Measurements from ENCODE around the gene NFKBIL1.

NFKBIL1 gene

DNA sequence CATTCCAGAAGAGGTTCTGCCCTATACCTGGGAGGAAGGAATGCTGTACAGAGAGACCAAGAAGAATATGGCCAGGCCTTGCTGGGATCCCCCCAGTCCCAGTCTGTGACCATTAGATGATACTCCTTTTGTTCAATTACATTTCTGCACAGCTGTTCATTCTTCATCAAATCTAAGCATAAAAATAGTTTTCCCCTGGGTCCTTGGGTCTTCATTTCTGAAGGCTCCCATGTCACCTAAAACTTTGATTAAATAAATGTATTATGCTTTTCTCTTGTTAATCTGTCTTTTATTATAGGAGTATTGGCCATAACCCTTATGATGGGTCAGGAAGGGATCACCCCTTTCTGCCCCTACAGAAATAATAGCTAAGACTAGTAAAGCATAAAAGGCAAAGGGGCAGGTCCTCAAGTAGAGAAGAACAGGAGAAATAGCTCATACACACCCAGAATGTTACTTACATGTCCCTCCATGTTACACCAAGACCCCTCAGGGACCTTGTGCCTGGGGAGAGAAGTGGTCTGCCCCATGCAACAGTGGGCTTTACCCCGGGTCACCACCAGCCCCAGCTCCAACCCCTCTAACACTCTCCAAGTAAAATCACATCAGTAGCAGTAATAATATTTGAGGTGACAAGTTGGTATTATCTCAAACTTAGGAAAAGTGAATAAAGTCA is 22.6 kb downstream of the NFKBIL1 start:
- no peaks in the 10 kb centered on the region for H3K9me3 Mint-ChIP-seq
- DNase-seq (no peak), ATAC-seq (no peak)
- no peak overlapping the region for H3K4me3 Mint-ChIP-seq
- peaks cover 88% of the 10 kb centered on the region for H3K4me1 Mint-ChIP-seq
- H3K27me3 Mint-ChIP-seq: no peaks in the 10 kb centered on the region
- no peak overlapping the region for H3K27ac Mint-ChIP-seq

DNA sequence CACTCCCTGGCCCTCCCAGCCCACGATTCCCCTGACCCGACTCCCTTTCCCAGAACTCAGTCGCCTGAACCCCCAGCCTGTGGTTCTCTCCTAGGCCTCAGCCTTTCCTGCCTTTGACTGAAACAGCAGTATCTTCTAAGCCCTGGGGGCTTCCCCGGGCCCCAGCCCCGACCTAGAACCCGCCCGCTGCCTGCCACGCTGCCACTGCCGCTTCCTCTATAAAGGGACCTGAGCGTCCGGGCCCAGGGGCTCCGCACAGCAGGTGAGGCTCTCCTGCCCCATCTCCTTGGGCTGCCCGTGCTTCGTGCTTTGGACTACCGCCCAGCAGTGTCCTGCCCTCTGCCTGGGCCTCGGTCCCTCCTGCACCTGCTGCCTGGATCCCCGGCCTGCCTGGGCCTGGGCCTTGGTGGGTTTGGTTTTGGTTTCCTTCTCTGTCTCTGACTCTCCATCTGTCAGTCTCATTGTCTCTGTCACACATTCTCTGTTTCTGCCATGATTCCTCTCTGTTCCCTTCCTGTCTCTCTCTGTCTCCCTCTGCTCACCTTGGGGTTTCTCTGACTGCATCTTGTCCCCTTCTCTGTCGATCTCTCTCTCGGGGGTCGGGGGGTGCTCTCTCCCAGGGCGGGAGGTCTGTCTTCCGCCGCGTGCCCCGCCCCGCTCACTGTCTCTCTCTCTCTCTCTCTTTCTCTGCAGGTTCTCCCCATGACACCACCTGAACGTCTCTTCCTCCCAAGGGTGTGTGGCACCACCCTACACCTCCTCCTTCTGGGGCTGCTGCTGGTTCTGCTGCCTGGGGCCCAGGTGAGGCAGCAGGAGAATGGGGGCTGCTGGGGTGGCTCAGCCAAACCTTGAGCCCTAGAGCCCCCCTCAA is 24.9 kb downstream of the NFKBIL1 start, which contains the start of gene LTA:
Gene LTA, plus strand, starts transcription at position 249 of the 871 bp plus-strand sequence. Its CDS starts 454 bp downstream, at position 703.
- ATAC-seq (peak; percentile 73), DNase-seq (peak; percentile 78 to 84)
- Mint-ChIP-seq H3K9me3 (no peaks in the 10 kb centered on the region), H3K4me3 (peak within 1 kb of the TSS; percentile 86 to 97), H3K27me3 (no peaks in the 10 kb centered on the region), H3K4me1 (peaks cover 95% of the 10 kb centered on the region), H3K27ac (peak within 1 kb of the TSS; percentile 66 to 98)

DNA sequence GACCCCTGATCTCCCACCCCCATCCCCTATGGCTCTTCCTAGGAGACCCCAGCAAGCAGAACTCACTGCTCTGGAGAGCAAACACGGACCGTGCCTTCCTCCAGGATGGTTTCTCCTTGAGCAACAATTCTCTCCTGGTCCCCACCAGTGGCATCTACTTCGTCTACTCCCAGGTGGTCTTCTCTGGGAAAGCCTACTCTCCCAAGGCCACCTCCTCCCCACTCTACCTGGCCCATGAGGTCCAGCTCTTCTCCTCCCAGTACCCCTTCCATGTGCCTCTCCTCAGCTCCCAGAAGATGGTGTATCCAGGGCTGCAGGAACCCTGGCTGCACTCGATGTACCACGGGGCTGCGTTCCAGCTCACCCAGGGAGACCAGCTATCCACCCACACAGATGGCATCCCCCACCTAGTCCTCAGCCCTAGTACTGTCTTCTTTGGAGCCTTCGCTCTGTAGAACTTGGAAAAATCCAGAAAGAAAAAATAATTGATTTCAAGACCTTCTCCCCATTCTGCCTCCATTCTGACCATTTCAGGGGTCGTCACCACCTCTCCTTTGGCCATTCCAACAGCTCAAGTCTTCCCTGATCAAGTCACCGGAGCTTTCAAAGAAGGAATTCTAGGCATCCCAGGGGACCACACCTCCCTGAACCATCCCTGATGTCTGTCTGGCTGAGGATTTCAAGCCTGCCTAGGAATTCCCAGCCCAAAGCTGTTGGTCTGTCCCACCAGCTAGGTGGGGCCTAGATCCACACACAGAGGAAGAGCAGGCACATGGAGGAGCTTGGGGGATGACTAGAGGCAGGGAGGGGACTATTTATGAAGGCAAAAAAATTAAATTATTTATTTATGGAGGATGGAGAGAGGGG is 26.1 kb downstream of the NFKBIL1 start:
- H3K4me3 Mint-ChIP-seq: peak overlapping the region; percentile 86 to 97
- peaks cover 91% of the 10 kb centered on the region for H3K4me1 Mint-ChIP-seq
- no peaks in the 10 kb centered on the region for H3K9me3 Mint-ChIP-seq
- no peaks in the 10 kb centered on the region for H3K27me3 Mint-ChIP-seq
- ATAC-seq (no peak), DNase-seq (no peak)
- H3K27ac Mint-ChIP-seq: peak overlapping the region; percentile 6 to 98

DNA sequence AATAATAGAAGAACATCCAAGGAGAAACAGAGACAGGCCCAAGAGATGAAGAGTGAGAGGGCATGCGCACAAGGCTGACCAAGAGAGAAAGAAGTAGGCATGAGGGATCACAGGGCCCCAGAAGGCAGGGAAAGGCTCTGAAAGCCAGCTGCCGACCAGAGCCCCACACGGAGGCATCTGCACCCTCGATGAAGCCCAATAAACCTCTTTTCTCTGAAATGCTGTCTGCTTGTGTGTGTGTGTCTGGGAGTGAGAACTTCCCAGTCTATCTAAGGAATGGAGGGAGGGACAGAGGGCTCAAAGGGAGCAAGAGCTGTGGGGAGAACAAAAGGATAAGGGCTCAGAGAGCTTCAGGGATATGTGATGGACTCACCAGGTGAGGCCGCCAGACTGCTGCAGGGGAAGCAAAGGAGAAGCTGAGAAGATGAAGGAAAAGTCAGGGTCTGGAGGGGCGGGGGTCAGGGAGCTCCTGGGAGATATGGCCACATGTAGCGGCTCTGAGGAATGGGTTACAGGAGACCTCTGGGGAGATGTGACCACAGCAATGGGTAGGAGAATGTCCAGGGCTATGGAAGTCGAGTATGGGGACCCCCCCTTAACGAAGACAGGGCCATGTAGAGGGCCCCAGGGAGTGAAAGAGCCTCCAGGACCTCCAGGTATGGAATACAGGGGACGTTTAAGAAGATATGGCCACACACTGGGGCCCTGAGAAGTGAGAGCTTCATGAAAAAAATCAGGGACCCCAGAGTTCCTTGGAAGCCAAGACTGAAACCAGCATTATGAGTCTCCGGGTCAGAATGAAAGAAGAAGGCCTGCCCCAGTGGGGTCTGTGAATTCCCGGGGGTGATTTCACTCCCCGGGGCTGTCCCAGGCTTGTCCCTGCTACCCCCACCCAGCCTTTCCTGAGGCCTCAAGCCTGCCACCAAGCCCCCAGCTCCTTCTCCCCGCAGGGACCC is 27.0 kb downstream of the NFKBIL1 start:
- ATAC-seq: no peak
- no peak for DNase-seq
- Mint-ChIP-seq H3K9me3 (no peaks in the 10 kb centered on the region), H3K4me3 (peak overlapping the region; percentile 86 to 97), H3K27me3 (no peaks in the 10 kb centered on the region), H3K4me1 (peaks cover 91% of the 10 kb centered on the region), H3K27ac (peak overlapping the region; percentile 42 to 82)

DNA sequence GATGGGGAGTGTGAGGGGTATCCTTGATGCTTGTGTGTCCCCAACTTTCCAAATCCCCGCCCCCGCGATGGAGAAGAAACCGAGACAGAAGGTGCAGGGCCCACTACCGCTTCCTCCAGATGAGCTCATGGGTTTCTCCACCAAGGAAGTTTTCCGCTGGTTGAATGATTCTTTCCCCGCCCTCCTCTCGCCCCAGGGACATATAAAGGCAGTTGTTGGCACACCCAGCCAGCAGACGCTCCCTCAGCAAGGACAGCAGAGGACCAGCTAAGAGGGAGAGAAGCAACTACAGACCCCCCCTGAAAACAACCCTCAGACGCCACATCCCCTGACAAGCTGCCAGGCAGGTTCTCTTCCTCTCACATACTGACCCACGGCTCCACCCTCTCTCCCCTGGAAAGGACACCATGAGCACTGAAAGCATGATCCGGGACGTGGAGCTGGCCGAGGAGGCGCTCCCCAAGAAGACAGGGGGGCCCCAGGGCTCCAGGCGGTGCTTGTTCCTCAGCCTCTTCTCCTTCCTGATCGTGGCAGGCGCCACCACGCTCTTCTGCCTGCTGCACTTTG is 28.0 kb downstream of the NFKBIL1 start, which contains the start of gene TNF:
Gene TNF, plus strand, starts transcription at position 231 of the 567 bp plus-strand sequence. Its CDS starts 177 bp downstream, at position 408.
- peak; percentile 11 for ATAC-seq
- no peaks in the 10 kb centered on the region for H3K9me3 Mint-ChIP-seq
- H3K4me3 Mint-ChIP-seq: peak within 1 kb of the TSS; percentile 86 to 97
- H3K27me3 Mint-ChIP-seq: no peaks in the 10 kb centered on the region
- H3K27ac Mint-ChIP-seq: peak within 1 kb of the TSS; percentile 47 to 82
- H3K4me1 Mint-ChIP-seq: peaks cover 91% of the 10 kb centered on the region
- peak; percentile 57 to 74 for DNase-seq

DNA sequence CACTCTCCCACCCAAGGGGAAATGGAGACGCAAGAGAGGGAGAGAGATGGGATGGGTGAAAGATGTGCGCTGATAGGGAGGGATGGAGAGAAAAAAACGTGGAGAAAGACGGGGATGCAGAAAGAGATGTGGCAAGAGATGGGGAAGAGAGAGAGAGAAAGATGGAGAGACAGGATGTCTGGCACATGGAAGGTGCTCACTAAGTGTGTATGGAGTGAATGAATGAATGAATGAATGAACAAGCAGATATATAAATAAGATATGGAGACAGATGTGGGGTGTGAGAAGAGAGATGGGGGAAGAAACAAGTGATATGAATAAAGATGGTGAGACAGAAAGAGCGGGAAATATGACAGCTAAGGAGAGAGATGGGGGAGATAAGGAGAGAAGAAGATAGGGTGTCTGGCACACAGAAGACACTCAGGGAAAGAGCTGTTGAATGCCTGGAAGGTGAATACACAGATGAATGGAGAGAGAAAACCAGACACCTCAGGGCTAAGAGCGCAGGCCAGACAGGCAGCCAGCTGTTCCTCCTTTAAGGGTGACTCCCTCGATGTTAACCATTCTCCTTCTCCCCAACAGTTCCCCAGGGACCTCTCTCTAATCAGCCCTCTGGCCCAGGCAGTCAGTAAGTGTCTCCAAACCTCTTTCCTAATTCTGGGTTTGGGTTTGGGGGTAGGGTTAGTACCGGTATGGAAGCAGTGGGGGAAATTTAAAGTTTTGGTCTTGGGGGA is 28.7 kb downstream of the NFKBIL1 start:
- no peaks in the 10 kb centered on the region for H3K27me3 Mint-ChIP-seq
- no peaks in the 10 kb centered on the region for H3K9me3 Mint-ChIP-seq
- ATAC-seq (no peak), DNase-seq (no peak)
- H3K27ac Mint-ChIP-seq: peak overlapping the region; percentile 47 to 60
- H3K4me3 Mint-ChIP-seq: peak overlapping the region; percentile 86 to 97
- peaks cover 88% of the 10 kb centered on the region for H3K4me1 Mint-ChIP-seq

DNA sequence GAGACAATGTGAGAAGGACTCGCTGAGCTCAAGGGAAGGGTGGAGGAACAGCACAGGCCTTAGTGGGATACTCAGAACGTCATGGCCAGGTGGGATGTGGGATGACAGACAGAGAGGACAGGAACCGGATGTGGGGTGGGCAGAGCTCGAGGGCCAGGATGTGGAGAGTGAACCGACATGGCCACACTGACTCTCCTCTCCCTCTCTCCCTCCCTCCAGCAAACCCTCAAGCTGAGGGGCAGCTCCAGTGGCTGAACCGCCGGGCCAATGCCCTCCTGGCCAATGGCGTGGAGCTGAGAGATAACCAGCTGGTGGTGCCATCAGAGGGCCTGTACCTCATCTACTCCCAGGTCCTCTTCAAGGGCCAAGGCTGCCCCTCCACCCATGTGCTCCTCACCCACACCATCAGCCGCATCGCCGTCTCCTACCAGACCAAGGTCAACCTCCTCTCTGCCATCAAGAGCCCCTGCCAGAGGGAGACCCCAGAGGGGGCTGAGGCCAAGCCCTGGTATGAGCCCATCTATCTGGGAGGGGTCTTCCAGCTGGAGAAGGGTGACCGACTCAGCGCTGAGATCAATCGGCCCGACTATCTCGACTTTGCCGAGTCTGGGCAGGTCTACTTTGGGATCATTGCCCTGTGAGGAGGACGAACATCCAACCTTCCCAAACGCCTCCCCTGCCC is 29.6 kb downstream of the NFKBIL1 start:
- ATAC-seq (no peak), DNase-seq (peak in 1 of 2 donors; percentile 48)
- Mint-ChIP-seq H3K27me3 (no peaks in the 10 kb centered on the region), H3K27ac (peak overlapping the region in 1 of 2 donors; percentile 28), H3K4me1 (peaks cover 79% of the 10 kb centered on the region), H3K4me3 (peak overlapping the region; percentile 86 to 97), H3K9me3 (no peaks in the 10 kb centered on the region)

DNA sequence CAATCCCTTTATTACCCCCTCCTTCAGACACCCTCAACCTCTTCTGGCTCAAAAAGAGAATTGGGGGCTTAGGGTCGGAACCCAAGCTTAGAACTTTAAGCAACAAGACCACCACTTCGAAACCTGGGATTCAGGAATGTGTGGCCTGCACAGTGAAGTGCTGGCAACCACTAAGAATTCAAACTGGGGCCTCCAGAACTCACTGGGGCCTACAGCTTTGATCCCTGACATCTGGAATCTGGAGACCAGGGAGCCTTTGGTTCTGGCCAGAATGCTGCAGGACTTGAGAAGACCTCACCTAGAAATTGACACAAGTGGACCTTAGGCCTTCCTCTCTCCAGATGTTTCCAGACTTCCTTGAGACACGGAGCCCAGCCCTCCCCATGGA is 30.2 kb downstream of the NFKBIL1 start:
- ATAC-seq: no peak
- peaks cover 84% of the 10 kb centered on the region for H3K4me1 Mint-ChIP-seq
- no peaks in the 10 kb centered on the region for H3K27me3 Mint-ChIP-seq
- H3K4me3 Mint-ChIP-seq: peak overlapping the region; percentile 86 to 97
- H3K9me3 Mint-ChIP-seq: no peaks in the 10 kb centered on the region
- no peak overlapping the region for H3K27ac Mint-ChIP-seq
- DNase-seq: no peak

DNA sequence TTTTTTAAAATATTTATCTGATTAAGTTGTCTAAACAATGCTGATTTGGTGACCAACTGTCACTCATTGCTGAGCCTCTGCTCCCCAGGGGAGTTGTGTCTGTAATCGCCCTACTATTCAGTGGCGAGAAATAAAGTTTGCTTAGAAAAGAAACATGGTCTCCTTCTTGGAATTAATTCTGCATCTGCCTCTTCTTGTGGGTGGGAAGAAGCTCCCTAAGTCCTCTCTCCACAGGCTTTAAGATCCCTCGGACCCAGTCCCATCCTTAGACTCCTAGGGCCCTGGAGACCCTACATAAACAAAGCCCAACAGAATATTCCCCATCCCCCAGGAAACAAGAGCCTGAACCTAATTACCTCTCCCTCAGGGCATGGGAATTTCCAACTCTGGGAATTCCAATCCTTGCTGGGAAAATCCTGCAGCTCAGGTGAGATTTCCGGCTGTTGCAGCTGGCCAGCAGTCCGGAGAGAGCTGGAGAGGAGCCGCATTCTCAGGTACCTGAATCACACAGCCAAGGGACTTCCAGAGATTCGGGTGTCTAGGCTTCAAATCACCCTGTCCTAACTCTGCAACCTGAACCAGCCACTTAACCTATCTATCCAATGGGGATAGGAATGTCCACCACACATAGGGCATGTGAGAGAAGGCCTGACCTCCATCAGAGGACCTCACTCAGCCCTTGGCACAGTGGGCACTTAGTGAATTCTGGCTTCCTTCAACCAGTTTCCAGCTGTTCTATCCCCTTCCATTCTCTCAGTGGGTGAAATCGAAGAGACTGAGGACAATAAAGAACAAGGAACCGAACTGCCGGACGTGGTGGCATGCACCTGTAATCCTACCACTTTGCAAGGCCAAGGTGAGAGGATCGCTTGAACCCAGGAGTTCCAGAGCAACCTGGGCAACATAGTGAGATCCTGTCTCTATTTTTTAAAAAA is 31.0 kb downstream of the NFKBIL1 start:
- no peak for DNase-seq
- ATAC-seq: no peak
- Mint-ChIP-seq H3K4me1 (peaks cover 82% of the 10 kb centered on the region), H3K4me3 (peak overlapping the region; percentile 66 to 93), H3K9me3 (no peaks in the 10 kb centered on the region), H3K27me3 (no peaks in the 10 kb centered on the region), H3K27ac (peak overlapping the region in 1 of 2 donors; percentile 84)

DNA sequence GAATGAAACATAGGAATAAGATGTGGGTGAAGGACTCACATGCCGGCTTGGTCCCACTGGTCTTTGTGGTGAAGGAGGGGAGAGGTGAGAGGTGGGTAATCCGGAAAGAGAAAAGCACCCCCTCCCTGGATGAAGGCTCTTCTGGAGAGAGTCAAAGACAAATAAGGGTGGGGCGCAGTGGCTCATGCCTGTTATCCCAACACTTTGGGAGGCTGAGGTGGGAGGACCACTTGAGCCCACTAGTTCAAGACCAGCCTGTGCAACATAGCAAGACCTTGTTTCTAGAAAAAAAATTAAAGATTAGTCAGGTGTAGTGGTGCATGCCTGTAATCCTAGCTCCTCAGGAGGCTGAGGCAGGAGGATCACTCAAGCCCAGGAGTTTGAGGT is 31.7 kb downstream of the NFKBIL1 start:
- no peaks in the 10 kb centered on the region for H3K27me3 Mint-ChIP-seq
- peaks cover 76% of the 10 kb centered on the region for H3K4me1 Mint-ChIP-seq
- DNase-seq (no peak), ATAC-seq (no peak)
- H3K9me3 Mint-ChIP-seq: no peaks in the 10 kb centered on the region
- H3K4me3 Mint-ChIP-seq: peak overlapping the region; percentile 66 to 93
- H3K27ac Mint-ChIP-seq: peak overlapping the region in 1 of 2 donors; percentile 84

DNA sequence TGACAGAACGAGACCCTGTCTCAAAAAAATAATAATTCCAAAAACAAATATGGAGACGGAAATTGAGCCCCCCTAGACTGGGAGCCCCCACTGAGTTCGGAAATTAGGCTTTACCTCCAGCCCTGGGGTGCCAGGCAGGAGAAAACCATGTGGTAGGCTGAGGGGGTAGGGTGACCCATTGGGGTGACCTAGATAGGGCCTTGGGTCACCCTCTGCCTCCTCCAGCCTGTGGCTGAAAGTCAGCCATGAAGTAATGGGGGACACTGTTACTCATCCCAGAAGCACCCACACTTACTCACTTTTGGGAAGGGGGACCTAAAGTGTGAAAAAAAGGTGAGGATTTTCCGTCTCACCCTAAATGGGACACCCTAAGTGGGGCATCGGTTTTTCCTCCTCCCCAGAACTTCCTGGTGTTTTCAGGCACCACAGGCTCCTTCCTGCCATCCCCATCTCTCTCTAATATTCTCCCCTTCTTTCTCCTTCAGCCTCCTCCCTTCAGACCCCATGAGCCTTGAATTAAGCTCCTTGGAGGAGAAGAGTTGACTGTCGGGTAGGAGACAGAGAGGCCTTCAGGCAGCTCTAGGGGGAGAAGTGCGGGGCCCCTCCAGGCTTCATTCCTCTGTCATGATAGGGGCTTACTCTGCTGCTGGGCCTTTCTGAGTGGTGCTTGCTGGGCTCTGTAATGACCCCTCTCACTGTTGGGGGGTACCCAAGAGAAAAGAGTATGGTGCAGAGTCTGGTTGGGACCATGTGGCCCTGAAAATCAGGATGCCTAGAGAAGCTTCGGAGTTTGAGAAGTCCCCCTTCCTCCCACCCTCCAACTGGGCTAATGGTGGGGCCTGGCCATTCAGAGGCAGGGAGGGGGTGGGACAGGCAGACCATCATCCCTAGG is 32.4 kb downstream of the NFKBIL1 start:
- H3K4me3 Mint-ChIP-seq: peak overlapping the region; percentile 91 to 93
- no peaks in the 10 kb centered on the region for H3K27me3 Mint-ChIP-seq

More for the DNA sequence above, 32.4 kb downstream of the NFKBIL1 start:
- peaks cover 69% of the 10 kb centered on the region for H3K4me1 Mint-ChIP-seq
- H3K9me3 Mint-ChIP-seq: no peaks in the 10 kb centered on the region
- DNase-seq (peak in 1 of 2 donors; percentile 29), ATAC-seq (peak; percentile 9)
- peak overlapping the region; percentile 93 for H3K27ac Mint-ChIP-seq

Data from stimulated activated naive CD8-positive, alpha-beta T cell treated with anti-CD3 and anti-CD28 coated beads, Interleukin-15, amount 100 ng/mL, for 72 hours (primary cell).